Measurements from ENCODE around the gene MAP3K1.
"Not testable (repeated sequence)": the region's sequence is repeated elsewhere in the genome, so short reads cannot be mapped to it uniquely, and the experiment has no call there.

Gene MAP3K1

DNA sequence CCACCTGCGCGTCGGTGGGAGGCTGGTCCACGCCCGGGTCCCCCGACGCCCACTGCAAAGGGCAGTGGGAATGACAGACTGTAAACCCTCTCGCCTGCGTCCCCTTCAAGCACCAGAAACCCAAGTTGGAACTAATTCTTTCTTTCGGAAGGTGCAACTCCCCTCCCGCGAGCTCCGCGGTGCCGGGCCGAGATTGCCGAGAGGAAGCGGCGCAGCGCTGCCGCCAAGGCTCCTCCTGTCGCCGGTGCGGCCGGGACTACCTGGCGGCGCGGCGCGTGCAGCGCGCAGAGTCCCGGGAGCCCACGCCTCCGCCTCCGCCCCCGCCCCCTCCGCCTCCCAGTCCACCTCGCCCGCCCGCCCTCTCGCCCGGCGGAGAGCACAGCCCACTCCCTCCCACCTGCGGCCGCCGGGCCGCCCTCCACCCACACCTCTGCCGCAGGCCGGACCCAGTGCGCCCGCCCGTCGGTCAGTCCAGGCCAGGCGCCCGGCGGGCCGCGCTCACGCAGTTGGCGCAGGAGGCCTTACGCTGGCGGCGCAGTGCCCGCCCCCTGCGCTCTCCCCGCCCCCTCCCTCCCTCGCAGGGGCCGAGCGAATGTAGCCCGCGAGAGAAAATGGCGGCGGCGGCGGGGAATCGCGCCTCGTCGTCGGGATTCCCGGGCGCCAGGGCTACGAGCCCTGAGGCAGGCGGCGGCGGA, at the start of gene MAP3K1:
TSS of gene MAP3K1 (plus strand) at position 587 of the 695 bp plus-strand sequence. CDS start at position 612, 25 bp downstream.
- Histone ChIP-seq H3K4me3 (ENCODE audit: insufficient read length, low read depth) (peak within 1 kb of the TSS; percentile 72), H3K36me3 (ENCODE audit: insufficient read depth, insufficient read length, low read length) (no peaks in the 10 kb centered on the region), H3K27me3 (ENCODE audit: insufficient read depth, insufficient read length) (peaks cover 21% of the 10 kb centered on the region), H3K9ac (ENCODE audit: insufficient read length, low read depth) (peak within 1 kb of the TSS; percentile 85), H3K9me3 (ENCODE audit: insufficient read depth, low read length) (no peaks in the 10 kb centered on the region), H3K4me1 (ENCODE audit: insufficient read depth, insufficient read length) (no peaks in the 10 kb centered on the region)
- TF ChIP-seq ZNF274 (IDR thresholded peaks at IDR 0.05; ENCODE audit: low read depth, low read length), result no peak
- no peak for TF ChIP-seq SUZ12 (IDR thresholded peaks at IDR 0.05; ENCODE audit: extremely low read depth, insufficient read depth, insufficient read length)
- TF ChIP-seq YY1 (IDR thresholded peaks at IDR 0.05; ENCODE audit: insufficient read depth, insufficient read length), result peak; percentile 28
- peak; percentile 40 for DNase-seq (ENCODE audit: low read depth, low spot score)

DNA sequence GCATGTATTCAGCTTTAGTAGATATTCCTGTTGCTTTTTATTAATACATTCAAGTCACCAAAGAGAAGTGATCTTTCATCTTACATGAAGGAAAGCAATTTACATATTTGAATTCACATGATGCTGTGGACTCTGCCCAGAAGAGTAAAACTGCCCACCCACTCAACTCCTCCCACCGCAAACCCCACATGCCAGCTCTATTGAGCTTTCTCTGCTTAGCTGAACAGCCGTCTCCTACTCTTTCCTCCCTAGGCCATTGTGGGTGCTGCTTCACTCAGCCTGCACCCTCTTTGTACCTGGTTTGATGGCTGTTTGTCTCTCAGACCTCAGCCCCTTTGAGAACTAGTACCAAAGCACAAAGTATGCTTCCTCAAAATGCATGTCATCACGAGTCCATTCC, 48.4 kb upstream of the MAP3K1 start:
- H3K4me3 ChIP-seq (ENCODE audit: insufficient read length, low read depth), result no peak overlapping the region
- DNase-seq (ENCODE audit: low read depth, low spot score), result no peak
- H3K4me1 ChIP-seq (ENCODE audit: insufficient read depth, insufficient read length), result peaks cover 4% of the 10 kb centered on the region
- H3K9me3 ChIP-seq (ENCODE audit: insufficient read depth, low read length), result no peaks in the 10 kb centered on the region
- TF ChIP-seq SUZ12 (IDR thresholded peaks at IDR 0.05; ENCODE audit: extremely low read depth, insufficient read depth, insufficient read length) (no peak), YY1 (IDR thresholded peaks at IDR 0.05; ENCODE audit: insufficient read depth, insufficient read length) (no peak), ZNF274 (IDR thresholded peaks at IDR 0.05; ENCODE audit: low read depth, low read length) (no peak)
- H3K9ac ChIP-seq (ENCODE audit: insufficient read length, low read depth), result no peak overlapping the region
- no peaks in the 10 kb centered on the region for H3K36me3 ChIP-seq (ENCODE audit: insufficient read depth, insufficient read length, low read length)
- H3K27me3 ChIP-seq (ENCODE audit: insufficient read depth, insufficient read length), result no peaks in the 10 kb centered on the region

DNA sequence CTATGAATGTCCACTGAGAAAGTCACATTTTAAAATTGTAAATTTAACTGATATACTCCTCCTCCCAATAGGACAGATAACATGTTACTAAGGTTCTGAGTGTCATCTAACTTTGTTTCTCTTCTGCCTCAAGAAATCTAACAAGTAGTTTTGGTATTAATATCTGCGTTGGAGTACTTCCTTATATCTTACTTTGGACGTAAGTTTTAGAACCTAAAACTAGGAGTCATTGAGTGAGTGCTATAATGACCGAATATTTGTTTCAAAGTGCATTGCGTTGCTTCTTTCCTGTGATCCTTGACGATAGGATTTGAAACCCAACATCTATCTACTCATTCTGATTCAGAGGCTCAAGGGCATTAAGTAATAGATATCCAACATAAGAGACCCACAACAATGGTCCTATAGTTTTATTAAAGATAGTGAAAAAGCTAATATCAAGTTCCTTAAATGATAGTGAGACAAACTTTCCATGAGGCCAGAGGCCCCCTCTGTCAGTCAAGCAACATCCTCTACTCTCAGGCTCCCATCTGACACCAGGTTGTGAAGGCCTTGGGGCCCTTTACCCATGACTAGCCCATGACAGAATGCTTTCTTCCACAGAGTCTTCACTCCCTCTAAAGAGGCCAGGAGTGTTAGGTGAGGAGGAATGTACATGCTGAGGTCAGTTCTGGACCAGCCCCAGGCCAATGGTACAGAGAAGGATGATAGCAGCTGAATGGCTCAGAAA, 45.3 kb upstream of the MAP3K1 start:
- no peak for DNase-seq (ENCODE audit: low read depth, low spot score)
- H3K36me3 ChIP-seq (ENCODE audit: insufficient read depth, insufficient read length, low read length), result no peaks in the 10 kb centered on the region
- no peaks in the 10 kb centered on the region for H3K27me3 ChIP-seq (ENCODE audit: insufficient read depth, insufficient read length)
- no peaks in the 10 kb centered on the region for H3K9me3 ChIP-seq (ENCODE audit: insufficient read depth, low read length)
- no peaks in the 10 kb centered on the region for H3K4me1 ChIP-seq (ENCODE audit: insufficient read depth, insufficient read length)
- no peak overlapping the region for H3K9ac ChIP-seq (ENCODE audit: insufficient read length, low read depth)
- TF ChIP-seq SUZ12 (IDR thresholded peaks at IDR 0.05; ENCODE audit: extremely low read depth, insufficient read depth, insufficient read length) (no peak), YY1 (IDR thresholded peaks at IDR 0.05; ENCODE audit: insufficient read depth, insufficient read length) (no peak), ZNF274 (IDR thresholded peaks at IDR 0.05; ENCODE audit: low read depth, low read length) (no peak)
- H3K4me3 ChIP-seq (ENCODE audit: insufficient read length, low read depth), result no peak overlapping the region

DNA sequence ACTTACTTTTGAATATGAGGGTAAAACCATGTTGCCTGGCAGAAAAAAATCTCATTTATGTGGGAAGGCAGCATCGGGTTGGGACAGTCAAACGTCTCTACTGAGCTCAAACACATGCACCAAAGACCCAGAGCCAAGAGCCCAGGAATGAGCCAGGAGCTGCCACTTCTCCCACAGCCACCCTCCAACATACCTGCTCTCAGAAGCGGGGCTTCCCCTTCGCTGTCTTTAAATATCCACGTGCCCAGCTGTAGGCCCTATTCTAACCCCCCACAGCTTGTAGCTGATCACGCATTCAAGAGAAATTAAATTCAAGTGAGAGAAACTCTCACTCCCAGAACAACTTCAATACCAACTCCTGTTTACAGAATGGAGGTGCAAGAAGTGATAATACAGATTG, 42.6 kb upstream of the MAP3K1 start:
- Histone ChIP-seq H3K4me1 (ENCODE audit: insufficient read depth, insufficient read length) (no peaks in the 10 kb centered on the region), H3K4me3 (ENCODE audit: insufficient read length, low read depth) (no peak overlapping the region), H3K27me3 (ENCODE audit: insufficient read depth, insufficient read length) (no peaks in the 10 kb centered on the region), H3K36me3 (ENCODE audit: insufficient read depth, insufficient read length, low read length) (no peaks in the 10 kb centered on the region), H3K9me3 (ENCODE audit: insufficient read depth, low read length) (no peaks in the 10 kb centered on the region), H3K9ac (ENCODE audit: insufficient read length, low read depth) (no peak overlapping the region)
- no peak for TF ChIP-seq SUZ12 (IDR thresholded peaks at IDR 0.05; ENCODE audit: extremely low read depth, insufficient read depth, insufficient read length)
- TF ChIP-seq YY1 (IDR thresholded peaks at IDR 0.05; ENCODE audit: insufficient read depth, insufficient read length), result no peak
- DNase-seq (ENCODE audit: low read depth, low spot score), result no peak

DNA sequence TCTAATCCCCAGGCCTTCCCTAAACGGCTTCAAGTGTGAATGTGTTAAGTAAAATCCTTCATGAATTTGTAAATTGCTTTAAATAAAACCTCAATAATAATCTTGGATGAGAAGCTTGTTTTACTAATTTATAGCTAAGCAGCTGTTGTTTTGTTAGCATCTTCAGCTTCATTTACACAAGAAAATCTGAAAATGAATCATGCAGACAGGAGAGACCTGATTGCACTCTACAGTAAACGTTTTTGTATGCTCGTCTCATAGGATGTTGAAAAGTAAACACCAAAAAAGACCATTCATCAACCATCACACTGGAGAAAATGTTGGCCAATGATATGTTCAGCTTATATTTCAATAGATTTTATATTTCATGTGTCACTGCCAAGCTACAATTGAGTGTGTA, 40.4 kb upstream of the MAP3K1 start:
- H3K9me3 ChIP-seq (ENCODE audit: insufficient read depth, low read length), result no peaks in the 10 kb centered on the region
- H3K27me3 ChIP-seq (ENCODE audit: insufficient read depth, insufficient read length), result no peaks in the 10 kb centered on the region
- H3K9ac ChIP-seq (ENCODE audit: insufficient read length, low read depth), result no peak overlapping the region
- H3K4me3 ChIP-seq (ENCODE audit: insufficient read length, low read depth), result no peak overlapping the region
- DNase-seq (ENCODE audit: low read depth, low spot score), result no peak
- no peaks in the 10 kb centered on the region for H3K4me1 ChIP-seq (ENCODE audit: insufficient read depth, insufficient read length)
- no peak for TF ChIP-seq YY1 (IDR thresholded peaks at IDR 0.05; ENCODE audit: insufficient read depth, insufficient read length)
- no peak for TF ChIP-seq ZNF274 (IDR thresholded peaks at IDR 0.05; ENCODE audit: low read depth, low read length)
- TF ChIP-seq SUZ12 (IDR thresholded peaks at IDR 0.05; ENCODE audit: extremely low read depth, insufficient read depth, insufficient read length), result no peak
- no peaks in the 10 kb centered on the region for H3K36me3 ChIP-seq (ENCODE audit: insufficient read depth, insufficient read length, low read length)

DNA sequence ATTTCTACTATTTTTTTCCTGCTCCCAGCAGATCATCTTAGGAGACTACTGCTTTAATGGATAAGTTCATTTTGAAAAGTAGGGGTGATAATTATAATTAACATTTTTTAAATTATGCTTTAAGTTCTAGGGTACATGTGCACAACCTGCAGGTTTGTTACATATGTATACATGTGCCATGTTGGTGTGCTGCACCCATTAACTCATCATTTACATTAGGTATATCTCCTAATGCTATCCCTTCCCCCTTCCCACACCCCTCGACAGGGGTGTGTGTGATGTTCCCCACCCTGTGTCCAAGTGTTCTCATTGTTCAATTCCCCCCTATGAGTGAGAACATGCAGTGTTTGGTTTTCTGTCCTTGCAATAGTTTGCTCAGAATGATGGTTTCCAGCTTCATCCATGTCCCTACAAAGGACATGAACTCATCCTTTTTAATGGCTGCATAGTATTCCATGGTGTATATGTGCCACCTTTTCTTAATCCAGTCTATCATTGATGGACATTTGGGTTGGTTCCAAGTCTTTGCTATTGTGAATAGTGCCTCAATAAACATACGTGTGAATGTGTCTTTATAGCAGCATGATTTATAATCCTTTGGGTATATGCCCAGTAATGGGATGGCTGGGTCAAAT, 39.0 kb upstream of the MAP3K1 start:
- not testable (repeated sequence) for H3K4me3 ChIP-seq (ENCODE audit: insufficient read length, low read depth); H3K27me3 ChIP-seq (ENCODE audit: insufficient read depth, insufficient read length); H3K4me1 ChIP-seq (ENCODE audit: insufficient read depth, insufficient read length); H3K9me3 ChIP-seq (ENCODE audit: insufficient read depth, low read length); H3K9ac ChIP-seq (ENCODE audit: insufficient read length, low read depth); H3K36me3 ChIP-seq (ENCODE audit: insufficient read depth, insufficient read length, low read length); DNase-seq (ENCODE audit: low read depth, low spot score)

DNA sequence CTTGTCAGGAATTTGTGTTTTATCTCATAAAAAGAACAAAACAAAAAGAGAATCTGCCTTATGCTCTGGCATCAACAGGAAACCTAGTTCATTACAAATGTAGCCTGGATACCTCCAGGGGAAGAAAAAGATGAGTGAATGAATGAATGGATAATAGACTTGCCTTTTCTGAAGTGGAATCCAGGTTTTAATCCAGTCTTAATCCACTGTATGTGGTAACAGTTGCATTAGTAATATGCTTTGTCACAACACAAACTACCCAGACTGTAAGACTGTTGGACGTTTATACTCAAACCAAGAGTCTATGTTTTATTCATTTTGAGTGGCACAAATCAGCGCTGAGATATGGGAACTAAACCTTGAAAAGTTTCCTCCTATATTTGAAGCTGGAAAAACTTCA, 32.1 kb upstream of the MAP3K1 start:
- TF ChIP-seq ZNF274 (IDR thresholded peaks at IDR 0.05; ENCODE audit: low read depth, low read length) (no peak), YY1 (IDR thresholded peaks at IDR 0.05; ENCODE audit: insufficient read depth, insufficient read length) (no peak), SUZ12 (IDR thresholded peaks at IDR 0.05; ENCODE audit: extremely low read depth, insufficient read depth, insufficient read length) (no peak)
- H3K36me3 ChIP-seq (ENCODE audit: insufficient read depth, insufficient read length, low read length), result no peaks in the 10 kb centered on the region

More for the DNA sequence above, 32.1 kb upstream of the MAP3K1 start:
- peaks cover 6% of the 10 kb centered on the region; the same call in 1 of the 2 replicates for H3K9me3 ChIP-seq (ENCODE audit: insufficient read depth, low read length)
- DNase-seq (ENCODE audit: low read depth, low spot score), result no peak
- H3K4me1 ChIP-seq (ENCODE audit: insufficient read depth, insufficient read length), result no peaks in the 10 kb centered on the region
- no peak overlapping the region for H3K4me3 ChIP-seq (ENCODE audit: insufficient read length, low read depth)
- H3K27me3 ChIP-seq (ENCODE audit: insufficient read depth, insufficient read length), result no peaks in the 10 kb centered on the region
- no peak overlapping the region for H3K9ac ChIP-seq (ENCODE audit: insufficient read length, low read depth)
